MCF 10A (cell line): ENCODE results near the gene TRIM65. TPM values are rescaled to one million over a fixed set of nuclear protein-coding genes. Genes with fewer than 3 reads are reported as not detected.

Source experiments
- BruUV-seq: library from RNA; stranded (reverse); fragments of 400-500 nt; replicated peaks from 2 replicates; lab custom pipeline; 2021; lab: Mats Ljungman, UMichigan
- CTCF ChIA-PET: fragments of 300-600 bp; sonication (Branson Sonifier 250); formaldehyde crosslinking; extraction: SDS; loops from one replicate; lab custom pipeline; 2021; ENCODE audit warnings: antibody characterized with exemption, inconsistent platforms; lab: Yijun Ruan, JAX
- POLR2A ChIA-PET: fragments of 300-600, 350-650 bp; sonication (Branson Sonifier 250); formaldehyde crosslinking; extraction: SDS; loops from one replicate; lab custom pipeline; 2020; ENCODE audit warnings: antibody characterized with exemption, inconsistent platforms; lab: Yijun Ruan, JAX
- DNase-seq: peaks from one replicate; pipeline ENCODE4 v3.0.0-alpha.2; 2018; ENCODE audit not compliant: unreplicated experiment
- H3K27ac Mint-ChIP-seq: one replicate; pipeline ENCODE4 v1.8.0; 2022; ENCODE audit warnings: mild to moderate bottlenecking, low read depth, mixed read lengths; ENCODE audit not compliant: unreplicated experiment
- H3K27me3 Mint-ChIP-seq: one replicate; pipeline ENCODE4 v1.8.0; 2022; ENCODE audit warnings: mixed read lengths; ENCODE audit not compliant: insufficient read depth, unreplicated experiment
- H3K36me3 Mint-ChIP-seq: one replicate; pipeline ENCODE4 v1.8.0; 2022; ENCODE audit warnings: mild to moderate bottlenecking, moderate library complexity, mixed read lengths; ENCODE audit not compliant: insufficient read depth, unreplicated experiment
- H3K4me1 Mint-ChIP-seq: one replicate; pipeline ENCODE4 v1.8.0; 2022; ENCODE audit warnings: mixed read lengths; ENCODE audit not compliant: insufficient read depth, unreplicated experiment
- H3K4me3 Mint-ChIP-seq: one replicate; pipeline ENCODE4 v1.8.0; 2022; ENCODE audit warnings: mild to moderate bottlenecking, moderate library complexity, mixed read lengths; ENCODE audit not compliant: unreplicated experiment
- H3K9me3 Mint-ChIP-seq: one replicate; pipeline ENCODE4 v1.8.0; 2022; ENCODE audit warnings: mixed read lengths; ENCODE audit not compliant: unreplicated experiment
- CTCF ChIP-seq: fragments of 200-600 bp; IDR thresholded peaks from one replicate; pipeline ENCODE4 v1.8.0; 2022; ENCODE audit warnings: antibody characterized with exemption, mild to moderate bottlenecking; ENCODE audit not compliant: unreplicated experiment
- intact Hi-C: fragments of 100-400 bp; cut with micrococcal nuclease; formaldehyde crosslinking; loops from 2 replicates; pipeline ENCODE4 v1.14.1; 2022
- total RNA-seq: library from RNA; stranded (reverse); gene quantifications from 2 replicates; pipeline ENCODE4 v1.2.3, GENCODE V29; 2022

Gene TRIM65
- total RNA-seq, 1 experiment from 2014 or later: 15.9 TPM

GRCh38 chr17:75848523-75849278 is 48.0 kb downstream of the TRIM65 start:
- Mint-ChIP-seq H3K27ac (peak overlapping the region; percentile 19), H3K36me3 (peaks cover 82% of the 10 kb centered on the region), H3K4me3 (no peak overlapping the region), H3K4me1 (peaks cover 21% of the 10 kb centered on the region), H3K27me3 (no peaks in the 10 kb centered on the region), H3K9me3 (no peaks in the 10 kb centered on the region)
- BruUV-seq: no TSS peak
- intact Hi-C loops: loop anchor here (2.0 kb wide), 1 partner anchor 76 kb away; no protein-coding TSS in a partner anchor
- CTCF ChIA-PET: interaction anchor here (0.6 to 2.2 kb wide), 10 partner anchors 9 to 122 kb away, joined by 3 to 9 read pairs (median 5); partner anchors contain the start of gene TRIM65
- peak; percentile 71 for DNase-seq
- TF ChIP-seq CTCF: peak; percentile 61
- POLR2A ChIA-PET: interaction anchor here (1.0 to 2.1 kb wide), 4 partner anchors 50 to 84 kb away, joined by 3 to 7 read pairs (median 4); partner anchors contain the start of gene GALK1

GRCh38 chr17:75847614-75848522 is 48.9 kb downstream of the TRIM65 start:
- no peaks in the 10 kb centered on the region for H3K9me3 Mint-ChIP-seq
- POLR2A ChIA-PET: interaction anchor here (0.6 to 2.1 kb wide), 9 partner anchors 25 to 380 kb away, joined by 3 to 7 read pairs (median 4); partner anchors contain the start of genes GALK1 and TRIM65

GRCh38 chr17:75846692-75847613 is 49.8 kb downstream of the TRIM65 start:
- no peak overlapping the region for H3K27ac Mint-ChIP-seq
- H3K9me3 Mint-ChIP-seq: no peaks in the 10 kb centered on the region
- H3K4me3 Mint-ChIP-seq: no peak overlapping the region
- no peaks in the 10 kb centered on the region for H3K27me3 Mint-ChIP-seq
- H3K4me1 Mint-ChIP-seq: peaks cover 14% of the 10 kb centered on the region
- TF ChIP-seq CTCF: no peak
- ChIA-PET CTCF (interaction anchor here (0.5 to 1.9 kb wide), 13 partner anchors 10 to 607 kb away, joined by 3 to 9 read pairs (median 4); partner anchors contain the start of gene UNK), POLR2A (interaction anchor here (0.5 to 3.4 kb wide), 7 partner anchors 8 to 379 kb away, joined by 3 to 27 read pairs (median 4); partner anchors contain the start of gene WBP2)
- intact Hi-C loops: no loop called here
- no TSS peak for BruUV-seq
- no peak for DNase-seq
- H3K36me3 Mint-ChIP-seq: peaks cover 65% of the 10 kb centered on the region

More at GRCh38 chr17:75847614-75848522, 48.9 kb downstream of the TRIM65 start:
- no peak for TF ChIP-seq CTCF
- intact Hi-C loops: loop anchor here (2.0 kb wide), 1 partner anchor 75 kb away; no protein-coding TSS in a partner anchor
- Mint-ChIP-seq H3K4me1 (peaks cover 14% of the 10 kb centered on the region), H3K27me3 (no peaks in the 10 kb centered on the region), H3K4me3 (no peak overlapping the region), H3K27ac (no peak overlapping the region), H3K36me3 (peaks cover 74% of the 10 kb centered on the region)
- DNase-seq: no peak
- CTCF ChIA-PET: interaction anchor here (0.6 to 1.8 kb wide), 11 partner anchors 9 to 543 kb away, joined by 3 to 9 read pairs (median 5); partner anchors contain the start of genes TRIM65 and UNK
- BruUV-seq: no TSS peak
